Measurements from ENCODE around the gene TENT4A. TPM values are rescaled to one million over a fixed set of nuclear protein-coding genes. Genes with fewer than 3 reads are reported as not detected.

TENT4A gene
- total and polyA plus RNA-seq, 10 donors: 7.1 to 44.8 (median 33.0) TPM

DNA sequence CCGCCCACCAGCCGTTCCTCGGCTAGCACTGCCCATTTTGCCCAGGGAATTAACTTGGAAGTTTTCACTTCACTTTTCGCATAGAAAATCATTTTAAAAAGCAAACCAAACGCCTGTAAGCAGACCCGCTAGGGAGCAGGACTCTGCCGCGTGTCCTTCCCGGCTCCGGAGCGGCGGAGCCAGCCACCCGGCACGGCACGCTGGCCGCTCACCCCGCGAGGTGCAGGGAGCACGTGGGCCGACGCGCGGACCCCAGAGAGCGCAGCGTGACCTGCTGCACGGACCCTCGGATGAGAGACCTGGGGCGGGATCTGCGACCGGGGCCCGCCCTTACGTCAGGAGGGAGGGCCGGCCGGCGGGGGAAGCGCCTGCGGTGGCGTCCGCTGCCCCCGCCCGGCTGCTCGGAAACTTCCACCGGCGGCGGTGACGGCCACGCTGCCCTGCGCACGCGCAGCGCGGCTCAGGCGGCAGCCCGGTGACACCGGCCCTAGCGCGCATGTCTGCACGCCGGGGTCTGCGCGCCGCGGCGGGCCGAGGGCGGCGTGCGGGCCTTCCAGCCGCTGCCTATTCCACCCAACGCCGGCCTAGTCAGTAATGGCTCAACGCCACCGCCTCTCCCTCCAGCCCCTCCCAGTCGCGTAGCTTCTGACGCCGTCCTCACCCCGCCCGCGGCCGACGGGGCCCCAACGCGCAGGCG, 507 bp upstream of the TENT4A start:
- WGBS, 5 donors: 0 to 1% (median 0%) methylated on average over 34 to 85 of the region's 85 CpGs
- H3K4me1 ChIP-seq: peaks cover 27 to 43% (median 41%) of the 10 kb centered on the region in 6 donors
- intact Hi-C loops (cut with DNase I; ENCODE audit: low total_unique reads): loop anchor here (5.0 kb wide), 1 partner anchor 80 kb away; the partner anchor contains the start of genes NSUN2 and SRD5A1
- peak; percentile 99 for DNase-seq
- H3K27ac ChIP-seq: peak overlapping the region; percentile 96 to 99 (median 98)
- H3K4me3 ChIP-seq: peak overlapping the region; percentile 55 to 91 (median 79)
- H3K36me3 ChIP-seq: no peaks in the 10 kb centered on the region
- TF ChIP-seq POLR2A (IDR thresholded peaks at IDR 0.05) (peak in 1 of 3 donors; percentile 67), POLR2AphosphoS5 (IDR thresholded peaks at IDR 0.05) (peak; percentile 82 to 89 (median 88))
- TF ChIP-seq, protein P1, sequence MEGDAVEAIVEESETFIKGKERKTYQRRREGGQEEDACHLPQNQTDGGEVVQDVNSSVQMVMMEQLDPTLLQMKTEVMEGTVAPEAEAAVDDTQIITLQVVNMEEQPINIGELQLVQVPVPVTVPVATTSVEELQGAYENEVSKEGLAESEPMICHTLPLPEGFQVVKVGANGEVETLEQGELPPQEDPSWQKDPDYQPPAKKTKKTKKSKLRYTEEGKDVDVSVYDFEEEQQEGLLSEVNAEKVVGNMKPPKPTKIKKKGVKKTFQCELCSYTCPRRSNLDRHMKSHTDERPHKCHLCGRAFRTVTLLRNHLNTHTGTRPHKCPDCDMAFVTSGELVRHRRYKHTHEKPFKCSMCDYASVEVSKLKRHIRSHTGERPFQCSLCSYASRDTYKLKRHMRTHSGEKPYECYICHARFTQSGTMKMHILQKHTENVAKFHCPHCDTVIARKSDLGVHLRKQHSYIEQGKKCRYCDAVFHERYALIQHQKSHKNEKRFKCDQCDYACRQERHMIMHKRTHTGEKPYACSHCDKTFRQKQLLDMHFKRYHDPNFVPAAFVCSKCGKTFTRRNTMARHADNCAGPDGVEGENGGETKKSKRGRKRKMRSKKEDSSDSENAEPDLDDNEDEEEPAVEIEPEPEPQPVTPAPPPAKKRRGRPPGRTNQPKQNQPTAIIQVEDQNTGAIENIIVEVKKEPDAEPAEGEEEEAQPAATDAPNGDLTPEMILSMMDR (IDR thresholded peaks at IDR 0.05 in 8 of 11, conservative IDR thresholded peaks at IDR 0.05 in 3 of 11): peak in 4 of 11 experiments; percentile 4 to 24 (median 13)
- H3K27me3 ChIP-seq (replicated peaks in 1 of 7): no peaks in the 10 kb centered on the region
- H3K9me3 ChIP-seq: no peaks in the 10 kb centered on the region

DNA sequence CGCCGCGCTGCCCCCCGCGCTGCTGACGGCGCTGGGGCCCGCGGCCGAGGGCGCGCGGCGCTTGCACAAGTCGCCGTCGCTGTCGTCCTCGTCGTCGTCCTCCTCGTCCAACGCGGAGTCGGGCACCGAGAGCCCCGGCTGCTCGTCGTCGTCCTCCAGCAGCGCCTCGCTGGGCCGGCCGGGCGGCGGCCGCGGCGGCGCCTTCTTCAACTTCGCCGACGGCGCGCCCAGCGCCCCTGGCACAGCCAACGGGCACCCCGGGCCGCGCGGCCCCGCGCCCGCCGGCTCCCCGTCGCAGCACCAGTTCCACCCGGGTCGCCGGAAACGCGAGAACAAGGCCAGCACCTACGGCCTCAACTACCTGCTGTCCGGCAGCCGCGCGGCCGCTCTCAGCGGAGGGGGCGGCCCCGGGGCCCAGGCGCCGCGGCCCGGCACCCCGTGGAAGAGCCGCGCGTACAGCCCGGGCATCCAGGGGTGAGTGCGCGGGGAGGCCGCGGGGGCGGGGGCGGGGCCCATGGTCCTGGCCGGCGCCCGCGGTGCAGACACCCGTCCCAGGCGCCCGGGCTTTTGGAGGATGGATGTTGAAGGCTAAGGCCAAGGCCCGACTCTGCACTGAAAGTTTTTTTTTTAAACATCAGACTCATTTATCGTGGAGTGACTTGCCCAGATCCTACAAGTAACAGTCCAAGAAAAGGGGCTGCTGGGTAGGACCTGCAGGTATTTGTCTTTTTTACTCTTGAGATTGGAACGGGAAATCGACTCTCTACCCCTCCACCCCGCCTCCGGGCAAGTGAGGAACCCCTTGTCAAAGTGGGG, 1.2 kb downstream of the TENT4A start:
- intact Hi-C loops (cut with DNase I; ENCODE audit: low total_unique reads): loop anchor here (5.0 kb wide), 1 partner anchor 82 kb away; the partner anchor contains the start of genes NSUN2 and SRD5A1
- peaks cover 33 to 60% (median 56%) of the 10 kb centered on the region in 6 donors for H3K4me1 ChIP-seq
- no peaks in the 10 kb centered on the region for H3K27me3 ChIP-seq (replicated peaks in 1 of 7)
- no peaks in the 10 kb centered on the region for H3K9me3 ChIP-seq
- no peak for TF ChIP-seq POLR2A (IDR thresholded peaks at IDR 0.05)
- TF ChIP-seq, protein P1 (IDR thresholded peaks at IDR 0.05 in 8 of 11, conservative IDR thresholded peaks at IDR 0.05 in 3 of 11): no peak
- no peak for TF ChIP-seq POLR2AphosphoS5 (IDR thresholded peaks at IDR 0.05)
- H3K36me3 ChIP-seq: peaks cover 0 to 8% (median 0%) of the 10 kb centered on the region in 6 donors
- H3K4me3 ChIP-seq: peak overlapping the region; percentile 49 to 91 (median 68)
- DNase-seq: peak; percentile 91
- peak overlapping the region; percentile 10 to 99 (median 85) for H3K27ac ChIP-seq
- 0 to 1% (median 1%) methylated on average over 8 to 99 of the region's 99 CpGs for WGBS, 5 donors

DNA sequence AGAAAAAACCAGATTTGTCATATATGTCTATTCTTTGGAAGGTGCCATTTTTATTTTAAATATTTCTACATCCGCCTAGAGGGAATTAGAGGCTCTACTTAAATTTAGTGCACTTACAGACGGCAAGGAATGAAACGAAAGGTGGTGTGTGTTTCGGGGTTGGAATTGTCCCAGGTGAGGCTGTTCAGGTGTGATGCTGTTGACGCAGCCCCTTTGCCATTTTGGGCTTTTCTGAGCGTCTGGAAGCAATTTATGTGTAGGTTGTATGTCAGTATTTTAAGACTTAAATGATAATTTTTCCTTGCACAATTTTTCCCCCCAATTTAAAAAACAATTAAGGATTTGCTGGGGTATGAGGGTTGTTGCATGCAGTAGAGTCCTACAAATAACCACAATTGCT, 2.0 kb downstream of the TENT4A start:
- Histone ChIP-seq H3K27me3 (replicated peaks in 1 of 7) (no peaks in the 10 kb centered on the region), H3K9me3 (no peaks in the 10 kb centered on the region), H3K27ac (peak overlapping the region in 4 of 8 donors; percentile 22 to 99 (median 60)), H3K4me3 (peak overlapping the region; percentile 49 to 91 (median 68)), H3K36me3 (peaks cover 0 to 12% (median 0%) of the 10 kb centered on the region in 6 donors), H3K4me1 (peaks cover 33 to 69% (median 65%) of the 10 kb centered on the region in 6 donors)
- TF ChIP-seq POLR2A (IDR thresholded peaks at IDR 0.05) (no peak), POLR2AphosphoS5 (IDR thresholded peaks at IDR 0.05) (no peak)
- TF ChIP-seq, protein P1 (IDR thresholded peaks at IDR 0.05 in 8 of 11, conservative IDR thresholded peaks at IDR 0.05 in 3 of 11): no peak
- DNase-seq: no peak
- WGBS, 5 donors: 53 to 66% (median 58%) methylated on average over 6 of the region's 6 CpGs
- intact Hi-C loops (cut with DNase I; ENCODE audit: low total_unique reads): no loop called here
